ENCODE measurements around the gene NKIRAS2.
"Not testable (repeated sequence)": the region's sequence is repeated elsewhere in the genome, so short reads cannot be mapped to it uniquely, and the experiment has no call there.

NKIRAS2 gene

DNA sequence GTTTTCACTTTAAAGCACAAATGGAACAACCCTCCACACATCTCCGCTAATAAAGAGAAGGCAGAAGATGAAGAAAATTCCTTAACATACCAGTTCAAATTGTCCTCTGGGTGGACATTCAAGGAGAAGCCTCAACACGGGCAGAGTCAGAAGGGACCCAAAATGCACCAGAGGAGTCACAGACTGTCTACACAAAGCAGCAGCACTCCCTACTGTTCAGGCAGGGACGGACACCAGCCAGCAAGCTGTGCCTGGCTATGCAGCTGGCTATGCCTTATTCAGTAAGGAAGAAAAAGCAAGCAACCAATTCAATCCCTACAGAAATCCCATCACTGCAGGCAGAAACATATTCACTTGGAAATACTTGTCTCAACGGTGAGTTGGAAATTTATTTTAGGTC, 10.7 kb upstream of the NKIRAS2 start:
- TF ChIP-seq CTCF (IDR thresholded peaks at IDR 0.05; ENCODE audit: insufficient read depth, low read depth, low read length, missing control alignments), result peak; percentile 20
- H3K4me3 ChIP-seq (ENCODE audit: low read length), result no peak overlapping the region
- peak; percentile 31 for DNase-seq (ENCODE audit: low read depth)

DNA sequence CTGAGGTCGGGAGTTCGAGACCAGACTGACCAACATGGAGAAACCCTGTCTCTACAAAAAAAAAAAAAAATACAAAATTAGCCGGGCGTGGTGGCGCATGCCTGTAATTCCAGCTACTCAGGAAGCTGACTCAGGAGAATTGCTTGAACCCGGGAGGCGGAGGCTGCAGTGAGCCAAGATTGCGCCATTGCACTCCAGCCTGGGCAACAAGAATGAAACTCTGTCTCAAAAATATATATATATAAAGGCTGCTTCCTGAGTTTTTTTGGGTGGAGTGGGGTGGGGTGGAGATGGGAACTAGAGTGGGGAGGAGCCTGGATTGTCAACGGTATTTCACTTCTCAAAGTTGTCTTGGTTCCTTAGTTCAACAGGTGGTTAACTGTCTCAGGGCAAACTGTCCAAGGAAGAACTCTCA, 9.6 kb upstream of the NKIRAS2 start:
- not testable (repeated sequence) for H3K4me3 ChIP-seq (ENCODE audit: low read length)
- DNase-seq (ENCODE audit: low read depth), result peak; percentile 68

DNA sequence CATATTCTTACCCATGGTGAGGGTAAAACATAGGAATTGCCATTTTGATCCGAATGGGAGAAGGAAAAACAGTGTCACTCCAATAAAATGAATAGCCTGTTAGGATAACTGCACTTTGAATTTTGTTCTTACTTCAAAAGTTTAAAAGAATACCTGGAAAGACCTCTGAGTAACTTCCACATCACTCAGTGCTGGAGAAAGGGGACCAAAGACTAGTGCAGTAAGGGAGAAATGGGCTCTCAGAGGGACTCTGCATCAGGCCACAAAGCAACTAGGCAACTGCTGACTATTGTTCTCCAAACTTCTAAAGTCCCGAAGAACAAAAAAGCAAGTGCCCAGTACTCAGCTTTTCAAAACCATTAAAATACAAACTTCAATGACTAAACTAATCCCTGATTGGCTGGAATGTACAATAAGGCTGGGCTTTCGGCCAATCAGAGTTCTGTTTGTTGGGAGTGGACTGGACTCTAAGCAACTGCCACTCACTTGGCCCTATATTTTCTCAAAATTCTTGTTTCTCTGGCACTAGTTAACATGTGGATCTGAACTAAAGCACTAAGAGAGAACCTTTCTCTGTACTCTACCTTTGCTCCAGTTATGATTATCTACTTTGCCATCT, 8.9 kb upstream of the NKIRAS2 start:
- no peak for TF ChIP-seq CTCF (IDR thresholded peaks at IDR 0.05; ENCODE audit: insufficient read depth, low read depth, low read length, missing control alignments)
- peak; percentile 59 for DNase-seq (ENCODE audit: low read depth)

DNA sequence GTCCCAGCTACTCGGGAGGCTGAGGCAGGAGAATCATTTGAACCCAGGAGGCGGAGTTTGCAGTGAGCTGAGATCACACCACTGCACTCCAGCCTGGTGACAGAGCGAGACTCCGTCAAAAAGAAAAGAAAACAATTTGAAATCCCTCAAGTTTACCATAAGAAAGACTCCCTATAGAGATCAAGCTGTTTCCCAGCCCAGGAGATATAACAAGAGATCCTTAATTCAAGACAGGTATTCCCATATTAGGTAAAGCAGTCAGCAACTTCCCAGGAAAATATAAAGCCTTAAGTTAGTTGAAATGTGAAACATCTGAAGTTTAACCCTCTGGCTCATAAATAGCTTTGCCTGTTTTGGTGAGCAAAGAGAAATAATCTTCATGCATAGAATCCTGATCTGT, 7.5 kb upstream of the NKIRAS2 start:
- not testable (repeated sequence) for H3K4me3 ChIP-seq (ENCODE audit: low read length); DNase-seq (ENCODE audit: low read depth)

More for the DNA sequence above, 8.9 kb upstream of the NKIRAS2 start:
- no peak overlapping the region for H3K4me3 ChIP-seq (ENCODE audit: low read length)

DNA sequence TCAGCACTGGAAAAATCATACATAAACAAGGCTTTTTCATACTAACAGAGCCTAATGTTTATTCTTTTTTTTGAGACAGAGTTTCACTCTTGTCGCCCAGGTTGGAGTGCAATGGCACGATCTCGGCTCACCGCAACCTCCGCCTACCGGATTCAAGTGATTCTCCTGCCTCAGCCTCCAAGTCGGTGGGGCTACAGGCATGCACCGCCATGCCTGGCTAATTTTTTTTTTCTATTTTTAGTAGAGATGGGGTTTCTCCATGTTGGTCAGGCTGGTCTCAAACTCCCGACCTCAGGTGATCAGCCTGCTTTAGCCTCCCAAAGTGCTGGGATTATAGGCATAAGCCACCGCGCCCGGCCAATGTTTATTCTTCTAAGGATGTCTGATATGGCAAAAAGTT, 6.2 kb upstream of the NKIRAS2 start:
- DNase-seq (ENCODE audit: low read depth); H3K4me3 ChIP-seq (ENCODE audit: low read length): not testable (repeated sequence)

- no peak for DNase-seq (ENCODE audit: low read depth)
- no peak for TF ChIP-seq CTCF (IDR thresholded peaks at IDR 0.05; ENCODE audit: insufficient read depth, low read depth, low read length, missing control alignments)
- peak overlapping the region; percentile 98 for H3K4me3 ChIP-seq (ENCODE audit: low read length)
Measured at GRCh38 chr17:42016411-42016831, 3.5 kb upstream of the NKIRAS2 start.

DNA sequence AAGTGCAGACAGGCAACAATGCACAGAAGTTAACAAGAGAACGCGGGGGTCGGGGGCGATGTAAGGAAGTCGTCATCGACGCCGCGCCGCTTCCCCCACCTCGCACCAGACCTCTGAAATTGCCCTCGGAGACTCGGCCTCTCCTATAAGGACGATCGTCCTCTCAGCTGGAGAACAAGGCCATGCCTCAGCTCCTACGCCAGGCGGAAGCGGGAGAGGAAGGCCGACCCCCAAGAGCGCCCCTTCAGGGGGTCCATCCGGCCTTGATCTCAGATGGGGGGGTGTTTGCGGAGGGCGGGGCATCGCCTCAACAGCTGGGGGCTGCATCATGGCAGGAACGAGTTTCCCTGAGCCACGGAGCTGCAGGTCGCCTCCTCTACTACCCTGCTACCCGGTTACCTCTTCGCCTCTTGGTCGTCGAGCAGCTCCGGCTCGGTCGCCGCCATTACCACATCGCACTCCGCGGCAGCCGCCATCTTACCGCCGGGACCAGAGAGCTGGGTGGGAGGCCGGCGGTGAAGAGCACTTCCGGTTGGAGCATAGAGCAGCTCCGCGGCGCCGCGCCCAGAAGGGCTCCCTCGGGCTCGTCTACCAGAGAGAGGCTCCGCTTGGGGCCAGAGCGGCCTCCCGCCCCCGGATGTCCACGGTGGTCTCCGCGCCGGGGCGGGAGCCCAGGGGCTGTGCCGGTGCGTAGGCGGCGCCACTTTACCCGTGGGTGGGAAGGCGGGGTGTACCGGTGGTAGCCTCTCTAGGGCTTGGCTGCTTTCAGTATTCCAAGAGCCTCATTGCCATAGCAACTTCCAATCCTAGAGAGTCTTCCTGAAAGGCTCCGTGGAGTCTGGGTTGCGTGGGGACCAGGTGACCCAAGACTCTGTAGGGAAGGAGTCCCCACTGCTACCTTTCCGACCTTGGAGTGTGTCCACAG, 2.7 kb upstream of the NKIRAS2 start, which contains the start of gene DNAJC7:
DNAJC7 (minus strand) TSS at position 499 of the 925 bp plus-strand sequence; CDS start at position 476, 23 bp downstream.
- H3K4me3 ChIP-seq (ENCODE audit: low read length), result peak within 1 kb of the TSS; percentile 98
- TF ChIP-seq CTCF (IDR thresholded peaks at IDR 0.05; ENCODE audit: insufficient read depth, low read depth, low read length, missing control alignments), result no peak
- peak; percentile 92 for DNase-seq (ENCODE audit: low read depth)

- H3K4me3 ChIP-seq (ENCODE audit: low read length), result peak overlapping the region; percentile 98
- TF ChIP-seq CTCF (IDR thresholded peaks at IDR 0.05; ENCODE audit: insufficient read depth, low read depth, low read length, missing control alignments), result no peak
- no peak for DNase-seq (ENCODE audit: low read depth)
Measured at GRCh38 chr17:42017866-42018200, 2.1 kb upstream of the NKIRAS2 start.
